Embryonic facial prominence (tissue), 1 donor: Measurements from ENCODE around the gene ACY1.
"Not testable (repeated sequence)": the region's sequence is repeated elsewhere in the genome, so short reads cannot be mapped to it uniquely, and the experiment has no call there.

Source experiments
- DNase-seq: peaks from one replicate; pipeline ENCODE4 v3.0.0-alpha.2; 2016; ENCODE audit errors: extremely low spot score

The ACY1 gene

DNA sequence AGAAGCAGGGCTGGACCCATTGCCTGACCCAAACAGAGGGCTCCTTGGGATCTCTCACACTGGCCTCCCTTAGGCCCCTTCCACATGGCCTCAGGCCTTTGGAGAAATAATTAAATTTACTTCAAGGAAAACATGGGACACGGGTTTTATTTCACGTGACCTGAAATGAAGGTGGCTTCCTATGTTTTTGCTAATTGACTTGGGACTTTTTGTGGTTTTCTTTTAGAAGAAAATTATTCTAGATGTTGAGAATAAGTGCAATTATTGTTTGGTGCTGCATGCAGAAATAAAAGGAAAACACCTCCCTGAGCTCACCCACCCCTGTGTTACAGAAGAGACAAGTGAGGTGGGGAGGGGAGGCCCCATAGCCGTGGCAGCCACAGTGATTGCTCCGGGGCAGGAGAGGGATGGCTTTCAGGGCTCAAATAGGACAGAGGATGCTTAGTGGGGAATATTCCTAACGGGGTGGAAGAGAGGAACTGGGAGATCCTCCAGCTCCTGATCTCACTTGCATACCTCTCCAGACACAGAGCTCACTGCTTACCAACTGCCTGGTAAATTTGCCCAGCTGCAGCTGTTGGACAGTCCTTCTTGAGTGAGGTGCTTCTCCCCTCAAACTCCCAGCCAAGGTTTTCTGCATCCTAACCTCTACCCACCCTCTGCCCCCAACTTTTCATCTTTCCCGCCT, 41.6 kb downstream of the ACY1 start:
- no peak for DNase-seq

DNA sequence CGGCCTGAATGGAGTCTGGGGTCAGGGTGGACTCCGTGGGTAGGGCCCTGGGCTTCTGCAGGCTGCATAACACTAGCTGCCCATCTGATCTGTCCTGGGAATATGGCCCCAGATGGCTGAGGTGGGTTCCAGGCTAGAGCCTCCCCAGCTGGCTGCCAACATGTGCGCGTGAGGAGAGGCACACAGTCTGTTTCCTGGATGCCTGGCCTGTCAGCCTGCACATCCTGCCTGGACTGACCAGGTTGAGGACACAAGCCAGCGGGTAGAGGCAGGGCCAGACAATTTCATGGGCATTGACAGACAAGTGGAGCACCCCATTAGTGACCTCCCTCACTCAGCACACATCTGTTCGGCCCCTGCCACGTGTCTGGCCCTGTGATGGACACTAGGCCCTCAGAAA, 42.1 kb downstream of the ACY1 start:
- DNase-seq = no peak

GRCh38 chr3:52026041-52026440, 42.7 kb downstream of the ACY1 start:
- no peak for DNase-seq

- no peak for DNase-seq
Observed at GRCh38 chr3:52028572-52028971, 45.2 kb downstream of the ACY1 start.

DNA sequence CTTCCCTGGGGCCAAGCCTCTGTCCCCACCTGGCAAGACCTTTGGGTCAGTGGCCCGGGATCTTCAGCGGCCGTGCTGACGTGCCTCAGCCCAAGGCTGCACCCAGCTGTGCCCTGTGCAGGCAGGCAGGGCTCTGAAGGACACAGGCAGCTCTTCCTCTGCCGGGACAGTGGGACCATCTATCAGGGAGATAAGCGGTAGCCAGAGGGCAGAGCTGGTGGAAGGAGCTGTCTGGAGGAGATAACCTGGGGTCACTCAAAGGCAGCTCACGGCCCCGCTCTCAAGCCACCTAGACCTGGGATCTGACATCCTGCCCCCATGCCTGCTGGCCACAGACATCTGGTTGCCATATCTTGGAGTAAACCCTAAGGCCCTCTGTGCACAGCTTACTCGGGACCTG, 45.7 kb downstream of the ACY1 start:
- DNase-seq = no peak

GRCh38 chr3:52029535-52029934, 46.2 kb downstream of the ACY1 start:
- no peak for DNase-seq

GRCh38 chr3:52030714-52031310, 47.5 kb downstream of the ACY1 start:
- DNase-seq = no peak

- no peak for DNase-seq
Observed at GRCh38 chr3:52031896-52032295, 48.6 kb downstream of the ACY1 start.

DNA sequence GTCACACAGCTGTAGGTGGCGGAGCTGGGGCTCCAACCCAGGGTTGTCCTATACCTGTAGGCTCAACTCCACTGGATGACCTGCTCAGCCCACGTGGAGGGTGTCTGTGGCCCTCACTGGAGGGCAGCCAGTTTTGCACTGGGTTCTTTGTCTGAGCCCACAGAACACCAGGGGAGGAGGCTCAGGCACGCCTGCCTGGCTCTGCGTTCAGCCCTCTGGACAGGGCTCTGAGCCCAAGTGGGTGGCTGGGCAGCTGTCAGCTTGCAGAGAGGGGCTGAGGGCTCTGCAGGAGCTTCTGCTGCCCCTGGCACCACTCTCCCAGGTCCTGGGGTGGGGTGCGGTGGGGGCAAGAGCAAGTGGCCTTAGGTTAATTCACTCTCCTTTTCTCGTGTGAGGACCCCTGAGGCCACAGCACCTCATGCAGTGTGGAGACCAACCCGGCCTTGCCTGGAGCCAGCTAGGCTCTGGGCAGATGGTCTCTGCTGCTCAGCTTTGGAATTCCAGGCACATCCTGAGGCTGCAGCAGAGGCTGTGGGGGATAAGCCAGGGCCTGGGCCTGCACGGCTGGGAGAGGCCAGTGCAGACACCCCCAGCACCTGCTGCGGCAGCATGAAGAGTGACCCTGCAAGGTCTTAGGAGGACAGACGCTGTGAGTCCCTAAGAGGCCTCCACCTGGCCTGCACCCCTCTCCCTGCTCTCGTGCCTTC, 49.5 kb downstream of the ACY1 start:
- no peak for DNase-seq

DNA sequence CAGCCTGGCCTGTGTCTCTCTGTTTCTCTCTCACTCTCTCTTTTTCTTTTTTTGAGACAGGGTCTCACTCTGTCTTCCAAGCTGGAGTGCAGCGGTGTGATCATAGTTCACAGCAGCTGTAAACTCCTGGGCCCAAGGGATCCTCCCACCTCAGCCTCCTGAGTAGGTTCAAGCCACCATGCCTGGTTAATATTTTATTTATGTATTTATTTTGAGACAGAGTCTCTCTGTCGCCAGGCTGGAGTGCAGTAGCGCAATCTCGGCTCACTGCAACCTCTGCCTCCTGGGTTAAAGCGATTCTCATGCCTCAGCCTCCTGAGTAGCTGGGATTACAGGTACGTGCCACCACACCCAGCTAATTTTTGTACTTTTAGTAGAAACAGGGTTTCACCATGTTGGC, 50.4 kb downstream of the ACY1 start:
- not testable (repeated sequence) for DNase-seq

DNA sequence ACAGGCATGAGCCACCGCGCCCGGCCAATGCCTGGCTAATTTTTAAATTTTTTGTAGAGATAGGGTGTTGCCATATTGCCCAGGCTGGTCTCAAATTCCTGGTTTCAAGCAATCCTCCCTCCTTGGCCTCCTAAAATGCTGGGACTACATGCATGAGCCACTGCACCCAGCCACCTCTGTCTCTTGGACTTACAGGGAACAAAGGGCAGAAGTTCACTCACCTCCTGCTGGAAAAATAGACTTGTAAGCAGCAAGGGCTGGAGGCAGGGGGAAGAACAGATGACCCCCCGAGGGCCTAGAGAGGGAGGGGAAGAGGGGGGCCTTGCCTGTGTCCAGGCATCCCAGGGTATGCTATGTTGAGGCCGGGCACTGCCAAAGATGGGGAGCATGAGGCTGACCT, 50.9 kb downstream of the ACY1 start:
- DNase-seq = no peak

DNA sequence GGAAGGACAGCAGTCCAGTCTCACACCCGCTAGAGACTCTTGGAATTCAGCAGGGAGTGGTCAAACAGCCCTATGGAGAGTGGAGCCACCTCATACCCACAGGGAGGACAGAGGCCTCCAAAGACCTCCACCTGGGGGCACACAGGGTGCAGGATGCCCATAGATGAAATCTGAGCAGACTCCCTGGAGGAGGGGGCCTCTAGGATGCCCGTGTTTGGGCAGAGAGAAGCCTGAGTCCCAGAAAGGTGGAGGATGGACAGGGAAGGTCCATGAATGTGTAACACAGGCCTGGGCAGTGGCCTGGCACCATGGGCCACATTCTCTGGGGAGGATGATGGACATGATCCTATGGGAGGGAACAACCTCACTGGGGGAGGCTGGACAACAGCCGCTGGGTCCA, 51.3 kb downstream of the ACY1 start:
- DNase-seq = no peak

DNA sequence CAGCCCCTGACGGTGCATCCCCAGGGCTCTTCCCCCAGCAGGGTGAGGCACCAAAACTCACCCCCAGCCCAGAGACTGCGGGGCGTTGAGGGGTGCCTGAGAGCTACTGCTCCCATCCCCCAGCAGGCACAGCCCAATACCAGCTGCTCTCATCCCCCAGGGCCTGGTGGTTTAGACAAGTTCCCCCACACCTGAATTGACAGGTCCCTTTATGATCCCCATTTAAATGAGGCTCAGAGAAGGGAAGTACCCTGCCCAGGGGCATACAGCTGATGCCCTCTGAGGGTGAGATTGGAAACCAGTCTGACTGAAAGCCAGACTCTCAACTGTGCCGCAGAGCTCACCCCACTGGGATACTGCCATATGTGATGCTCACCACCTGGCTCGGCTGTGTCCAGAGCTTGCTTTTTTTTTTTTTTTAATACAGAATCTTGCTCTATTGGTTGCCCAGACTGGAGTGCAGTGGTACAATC, 52.9 kb downstream of the ACY1 start:
- no peak for DNase-seq

GRCh38 chr3:52036829-52037228, 53.5 kb downstream of the ACY1 start:
- no peak for DNase-seq

DNA sequence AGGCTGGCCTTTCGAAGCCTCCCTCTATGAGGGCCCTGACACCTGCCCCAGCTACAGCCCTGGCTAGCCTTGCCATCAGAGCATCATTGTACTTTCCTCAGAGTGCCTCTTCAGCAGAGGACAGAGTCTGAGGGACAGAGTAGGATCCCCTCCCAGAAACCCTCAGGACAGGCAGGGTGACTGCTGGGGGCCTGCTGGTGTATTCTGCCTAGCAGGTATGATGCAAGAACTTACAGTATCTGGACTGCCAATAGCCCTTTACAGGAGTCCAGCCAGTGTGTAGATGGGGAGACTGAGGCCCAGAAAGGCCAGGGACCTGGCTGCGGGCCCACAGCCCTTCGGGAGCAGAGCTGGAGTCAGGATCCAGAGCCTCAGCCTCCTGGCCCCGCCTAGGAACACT, 54.0 kb downstream of the ACY1 start:
- DNase-seq = no peak

DNA sequence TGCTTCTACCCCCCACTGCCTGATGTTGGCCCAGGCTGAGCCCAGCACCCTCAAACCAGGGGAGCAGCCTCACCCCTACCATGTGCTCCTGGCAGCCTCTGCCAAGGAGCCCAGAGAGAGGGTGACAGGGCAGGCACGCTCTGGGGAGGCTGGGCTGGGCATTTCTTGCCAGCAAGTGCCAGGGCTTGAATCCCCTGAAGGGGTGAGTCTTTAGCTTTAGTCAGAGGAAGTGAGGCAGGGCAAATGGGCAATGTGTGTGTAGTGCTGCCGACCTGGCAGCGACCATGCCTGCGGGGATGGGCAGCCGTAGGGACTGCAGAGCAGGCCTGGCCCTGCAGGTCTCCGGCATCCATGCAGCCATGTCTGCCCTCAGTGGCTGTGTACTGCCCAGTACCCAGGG, 54.9 kb downstream of the ACY1 start:
- DNase-seq = no peak
